ENCODE data around the gene CFAP210.

CFAP210 gene

GRCh38 chr2:169636440-169637097 is 57.6 kb downstream of the CFAP210 start:
- Histone ChIP-seq H3K27me3 (ENCODE audit: insufficient read depth, low read length, poor library complexity) (no peaks in the 10 kb centered on the region), H2AFZ (ENCODE audit: low read depth, low read length) (no peak overlapping the region), H4K20me1 (ENCODE audit: insufficient read depth, low read length) (no peaks in the 10 kb centered on the region), H3K79me2 (ENCODE audit: insufficient read depth, low read length) (no peaks in the 10 kb centered on the region), H3K4me2 (ENCODE audit: insufficient read depth, low read length) (no peak overlapping the region), H3K36me3 (ENCODE audit: insufficient read depth, low read length) (peaks cover 67% of the 10 kb centered on the region), H3K9ac (ENCODE audit: low read depth, low read length) (no peak overlapping the region), H3K4me1 (ENCODE audit: insufficient read depth, low read length) (no peaks in the 10 kb centered on the region), H3K4me3 (ENCODE audit: low read depth in 1 of 2, low read length in 2 of 2) (no peak overlapping the region), H3K9me3 (ENCODE audit: insufficient read depth, low read length, severe bottlenecking) (no peaks in the 10 kb centered on the region), H3K27ac (ENCODE audit: low read length) (no peak overlapping the region)
- DNase-seq: no peak
- ATAC-seq (ENCODE audit: insufficient read depth, low read depth): no peak
- no peak for TF ChIP-seq EZH2 (IDR thresholded peaks at IDR 0.05; ENCODE audit: borderline replicate concordance, low read depth, low read length, severe bottlenecking)
- TF ChIP-seq CTCF (IDR thresholded peaks at IDR 0.05; ENCODE audit: borderline replicate concordance, extremely low read depth, low read length, poor library complexity, severe bottlenecking): no peak

- H4K20me1 ChIP-seq (ENCODE audit: insufficient read depth, low read length): peaks cover 5% of the 10 kb centered on the region; the same call in 1 of the 2 replicates
- no peak for ATAC-seq (ENCODE audit: insufficient read depth, low read depth)
- H3K27me3 ChIP-seq (ENCODE audit: insufficient read depth, low read length, poor library complexity): no peaks in the 10 kb centered on the region
- H3K4me3 ChIP-seq (ENCODE audit: low read depth in 1 of 2, low read length in 2 of 2): no peak overlapping the region
- no peak overlapping the region for H3K9ac ChIP-seq (ENCODE audit: low read depth, low read length)
- no peak for TF ChIP-seq CTCF (IDR thresholded peaks at IDR 0.05; ENCODE audit: borderline replicate concordance, extremely low read depth, low read length, poor library complexity, severe bottlenecking)
- TF ChIP-seq EZH2 (IDR thresholded peaks at IDR 0.05; ENCODE audit: borderline replicate concordance, low read depth, low read length, severe bottlenecking): no peak
- no peaks in the 10 kb centered on the region for H3K4me1 ChIP-seq (ENCODE audit: insufficient read depth, low read length)
- H3K9me3 ChIP-seq (ENCODE audit: insufficient read depth, low read length, severe bottlenecking): no peaks in the 10 kb centered on the region
- no peak overlapping the region for H2AFZ ChIP-seq (ENCODE audit: low read depth, low read length)
- H3K27ac ChIP-seq (ENCODE audit: low read length): no peak overlapping the region
- peaks cover 71% of the 10 kb centered on the region for H3K36me3 ChIP-seq (ENCODE audit: insufficient read depth, low read length)
- no peak for DNase-seq
- no peak overlapping the region for H3K4me2 ChIP-seq (ENCODE audit: insufficient read depth, low read length)
- H3K79me2 ChIP-seq (ENCODE audit: insufficient read depth, low read length): peaks cover 11% of the 10 kb centered on the region
These were observed 68.4 kb downstream of the CFAP210 start for GRCh38 chr2:169625781-169626180.

- DNase-seq (no peak), ATAC-seq (ENCODE audit: insufficient read depth, low read depth) (no peak)
- no peak overlapping the region for H3K4me2 ChIP-seq (ENCODE audit: insufficient read depth, low read length)
- peaks cover 76% of the 10 kb centered on the region for H3K36me3 ChIP-seq (ENCODE audit: insufficient read depth, low read length)
- H3K27me3 ChIP-seq (ENCODE audit: insufficient read depth, low read length, poor library complexity): no peaks in the 10 kb centered on the region
- H3K9me3 ChIP-seq (ENCODE audit: insufficient read depth, low read length, severe bottlenecking): no peaks in the 10 kb centered on the region
- no peak overlapping the region for H2AFZ ChIP-seq (ENCODE audit: low read depth, low read length)
- TF ChIP-seq EZH2 (IDR thresholded peaks at IDR 0.05; ENCODE audit: borderline replicate concordance, low read depth, low read length, severe bottlenecking): no peak
- no peak for TF ChIP-seq CTCF (IDR thresholded peaks at IDR 0.05; ENCODE audit: borderline replicate concordance, extremely low read depth, low read length, poor library complexity, severe bottlenecking)
- H3K79me2 ChIP-seq (ENCODE audit: insufficient read depth, low read length): peaks cover 34% of the 10 kb centered on the region
- H3K4me3 ChIP-seq (ENCODE audit: low read depth in 1 of 2, low read length in 2 of 2): no peak overlapping the region
- peaks cover 9% of the 10 kb centered on the region; the same call in 1 of the 2 replicates for H4K20me1 ChIP-seq (ENCODE audit: insufficient read depth, low read length)
- H3K9ac ChIP-seq (ENCODE audit: low read depth, low read length): no peak overlapping the region
- H3K27ac ChIP-seq (ENCODE audit: low read length): no peak overlapping the region
- no peaks in the 10 kb centered on the region for H3K4me1 ChIP-seq (ENCODE audit: insufficient read depth, low read length)
These were observed 71.0 kb downstream of the CFAP210 start for GRCh38 chr2:169623235-169623634.
